Dermis microvascular lymphatic vessel endothelial cell (primary cell): ENCODE measurements around the gene MB. TPM values are rescaled to one million over a fixed set of nuclear protein-coding genes. Genes with fewer than 3 reads are reported as not detected.

Source experiments
- total RNA-seq: library from RNA; depleted of rRNA; stranded (reverse); fragments of >200 nt; gene quantifications from 2 replicates; pipeline ENCODE4 v1.2.1, GENCODE V29; 2014

The MB gene
- total RNA-seq, 1 donor from 2014 or later: not detected

Other genes with a start within 250 kb of the MB start
- gene HMOX1, start 236.2 kb downstream of the MB start, total RNA-seq: 57.3 and 104 TPM in 2 replicates
- gene MCM5, start 217.2 kb downstream of the MB start, total RNA-seq: 44.8 and 60.5 TPM in 2 replicates
- gene RASD2, start 76.5 kb downstream of the MB start, total RNA-seq: not detected in 2 replicates
- gene APOL6, start 31.1 kb upstream of the MB start, total RNA-seq: 8.7 and 10.6 TPM in 2 replicates
- not detected in 2 replicates for gene APOL5, start 100.5 kb upstream of the MB start, total RNA-seq